SJCRH30 (cell line): ENCODE data around the gene ALDH8A1. TPM values are rescaled to one million over a fixed set of nuclear protein-coding genes. Genes with fewer than 3 reads are reported as not detected.
"Not testable (repeated sequence)": the region's sequence is repeated elsewhere in the genome, so short reads cannot be mapped to it uniquely, and the experiment has no call there.

Source experiments
- DNase-seq, 2 experiments: peaks; one replicate each; pipeline ENCODE4 v3.0.0-alpha.2; 2015 to 2020
- H3K27ac ChIP-seq: fragments of 250-450 bp; sonication (Bioruptor Pico); 2 replicates; pipeline ENCODE4 v1.5.1; 2020; ENCODE audit warnings: mild to moderate bottlenecking, moderate library complexity
- H3K27me3 ChIP-seq: fragments of 250-450 bp; sonication (Bioruptor Pico); 2 replicates; pipeline ENCODE4 v1.5.1; 2020; ENCODE audit warnings: mild to moderate bottlenecking, moderate library complexity
- H3K36me3 ChIP-seq: fragments of 250-450 bp; sonication (Bioruptor Pico); 2 replicates; pipeline ENCODE4 v1.5.1; 2020; ENCODE audit warnings: mild to moderate bottlenecking, moderate library complexity
- H3K4me1 ChIP-seq: fragments of 250-450 bp; sonication (Bioruptor Pico); 2 replicates; pipeline ENCODE4 v1.5.1; 2020; ENCODE audit warnings: mild to moderate bottlenecking, moderate library complexity
- H3K4me3 ChIP-seq: fragments of 250-450 bp; sonication (Bioruptor Pico); 2 replicates; pipeline ENCODE4 v1.5.1; 2020; ENCODE audit warnings: mild to moderate bottlenecking, moderate library complexity
- H3K9me3 ChIP-seq: fragments of 250-450 bp; sonication (Bioruptor Pico); replicated peaks from 2 replicates; pipeline ENCODE4 v1.5.1; 2020; ENCODE audit warnings: mild to moderate bottlenecking, moderate library complexity
- total RNA-seq: library from RNA; depleted of rRNA; stranded (reverse); fragments of >200 nt; shearing (Covaris generic); gene quantifications from 2 replicates; pipeline ENCODE4 v1.2.3, GENCODE V29; 2014

Gene ALDH8A1
- total RNA-seq, 1 experiment from 2014 or later: 0.08 TPM

DNA sequence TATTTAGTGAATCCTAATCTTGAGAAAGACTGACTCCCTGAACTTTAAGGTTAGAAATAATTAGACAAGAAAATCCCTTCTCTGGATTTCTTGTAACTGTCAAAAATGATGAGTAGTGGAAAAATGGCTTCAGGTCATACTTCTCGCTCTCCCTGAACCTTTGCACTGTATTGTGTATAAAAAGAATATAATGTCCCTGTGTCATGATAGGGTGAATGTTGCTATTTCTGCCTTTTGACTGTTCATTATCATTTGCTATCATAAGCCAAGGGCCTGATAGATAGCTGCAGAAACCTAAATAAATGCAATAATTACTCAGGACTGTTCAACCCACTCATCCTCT, 39.3 kb downstream of the ALDH8A1 start:
- no peak for DNase-seq
- Histone ChIP-seq H3K4me3 (no peak overlapping the region), H3K9me3 (no peaks in the 10 kb centered on the region), H3K4me1 (no peaks in the 10 kb centered on the region), H3K27me3 (no peaks in the 10 kb centered on the region), H3K36me3 (no peaks in the 10 kb centered on the region), H3K27ac (no peak overlapping the region)

DNA sequence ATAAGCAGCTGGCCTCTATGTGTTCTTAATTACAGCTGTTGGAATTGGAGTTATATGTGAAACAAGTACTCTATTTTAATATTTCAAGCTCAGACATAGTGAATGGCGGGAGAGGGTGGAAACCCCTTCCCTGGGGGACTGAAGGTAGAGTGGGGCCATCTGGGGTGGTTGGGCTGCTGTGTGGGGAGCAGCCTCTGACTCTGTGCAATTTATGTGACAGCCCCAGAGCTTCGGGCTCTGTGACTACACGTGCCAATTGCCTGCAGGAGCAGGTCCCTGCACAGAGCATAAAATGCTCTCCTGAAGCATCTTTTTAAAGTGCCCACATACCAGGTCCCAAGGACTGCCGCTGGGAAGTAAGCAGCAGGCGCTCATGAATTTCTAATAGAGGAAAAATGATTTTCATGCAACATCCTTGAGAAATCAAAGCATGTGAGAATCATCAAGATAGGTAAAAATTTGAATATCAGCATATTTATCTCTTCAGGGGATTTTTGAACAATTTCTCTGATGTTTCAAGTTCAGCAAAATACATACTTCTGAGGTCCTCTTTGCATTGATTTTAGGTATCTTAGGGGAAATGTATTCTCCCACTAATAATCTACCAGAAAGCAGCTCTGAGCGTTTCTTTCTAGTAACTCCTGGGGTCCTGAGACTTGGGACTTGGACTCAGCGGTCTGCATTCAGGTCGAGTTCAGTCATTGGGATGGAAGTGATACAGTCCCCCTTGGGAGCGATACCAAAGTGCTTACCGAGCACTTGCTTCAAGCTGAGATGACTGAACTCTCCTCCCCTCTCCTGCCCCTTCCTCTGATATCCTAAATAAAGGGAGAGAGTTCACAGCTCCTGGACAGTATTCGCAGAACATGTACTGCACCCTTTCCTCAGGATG, 40.0 kb downstream of the ALDH8A1 start:
- no peak overlapping the region for H3K4me3 ChIP-seq
- H3K36me3 ChIP-seq: no peaks in the 10 kb centered on the region
- H3K9me3 ChIP-seq: no peaks in the 10 kb centered on the region
- H3K27me3 ChIP-seq: no peaks in the 10 kb centered on the region
- H3K4me1 ChIP-seq: no peaks in the 10 kb centered on the region
- no peak overlapping the region for H3K27ac ChIP-seq
- no peak for DNase-seq

DNA sequence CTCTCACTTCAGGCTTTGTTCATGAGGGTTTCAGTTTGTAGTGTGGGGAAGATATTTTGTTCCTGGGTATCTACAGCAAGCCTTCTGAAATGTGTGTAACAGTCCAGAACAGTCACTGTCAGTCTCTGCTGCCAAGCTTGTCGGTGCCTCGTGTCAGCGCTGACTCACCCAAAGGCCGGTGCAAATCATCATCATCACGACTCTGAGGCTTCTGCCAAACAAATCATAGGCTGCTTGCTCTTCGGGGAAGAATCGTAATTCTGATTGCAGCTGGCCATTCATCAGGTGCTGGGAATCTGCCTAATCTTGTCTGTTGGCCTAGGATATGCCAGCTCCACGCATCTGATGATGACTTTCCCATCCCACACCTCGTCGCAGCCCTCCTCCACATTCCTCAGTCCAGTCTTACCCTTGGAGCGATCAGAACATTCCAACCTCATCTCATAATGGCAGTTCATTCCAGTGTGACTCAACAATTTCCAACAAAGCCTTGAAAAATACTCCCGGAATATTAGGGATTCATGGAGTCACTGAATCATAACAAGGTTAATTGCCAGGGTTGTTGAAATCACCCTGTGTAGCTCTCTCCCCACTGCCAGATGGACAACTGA, 40.9 kb downstream of the ALDH8A1 start:
- Histone ChIP-seq H3K36me3 (no peaks in the 10 kb centered on the region), H3K9me3 (no peaks in the 10 kb centered on the region), H3K4me3 (no peak overlapping the region), H3K27me3 (no peaks in the 10 kb centered on the region), H3K27ac (no peak overlapping the region), H3K4me1 (no peaks in the 10 kb centered on the region)
- DNase-seq: no peak

DNA sequence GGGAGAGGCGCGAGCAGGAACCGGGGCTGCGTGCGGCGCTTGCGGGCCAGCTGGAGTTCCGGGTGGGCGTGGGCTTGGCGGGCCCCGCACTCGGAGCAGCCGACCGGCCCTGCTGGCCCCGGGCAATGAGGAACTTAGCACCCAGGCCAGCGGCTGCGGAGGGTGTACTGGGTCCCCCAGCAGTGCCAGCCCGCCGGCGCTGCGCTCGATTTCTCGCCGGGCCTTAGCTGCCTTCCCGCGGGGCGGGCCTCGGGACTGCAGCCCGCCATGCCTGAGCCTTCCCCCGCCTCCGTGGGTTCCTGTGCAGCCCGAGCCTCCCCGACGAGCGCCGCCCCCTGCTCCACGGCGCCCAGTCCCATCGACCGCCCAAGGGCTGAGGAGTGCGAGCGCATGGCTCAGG, 45.2 kb downstream of the ALDH8A1 start:
- H3K27ac ChIP-seq, H3K4me1 ChIP-seq, H3K36me3 ChIP-seq, H3K27me3 ChIP-seq, H3K4me3 ChIP-seq, H3K9me3 ChIP-seq, DNase-seq: not testable (repeated sequence)

DNA sequence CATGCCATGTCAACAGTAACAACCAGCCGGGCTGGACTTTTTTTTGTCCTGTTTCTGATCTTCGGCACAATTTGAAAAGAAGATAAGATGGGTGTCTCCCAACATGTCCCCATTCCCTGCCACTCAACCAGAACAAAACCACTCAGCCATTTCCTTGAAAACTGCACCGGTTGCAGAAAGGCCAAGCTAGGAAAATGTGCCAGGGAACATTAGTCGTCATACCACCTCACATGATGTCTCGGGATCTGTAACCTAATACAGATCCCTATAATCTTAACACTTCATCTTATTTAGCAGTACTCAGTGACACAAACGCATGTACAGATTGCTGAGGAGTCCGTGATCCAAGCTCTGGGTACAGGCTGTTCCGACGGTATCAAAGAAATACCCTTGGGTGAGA, 46.5 kb downstream of the ALDH8A1 start:
- no peaks in the 10 kb centered on the region for H3K4me1 ChIP-seq
- H3K27me3 ChIP-seq: no peaks in the 10 kb centered on the region

DNA sequence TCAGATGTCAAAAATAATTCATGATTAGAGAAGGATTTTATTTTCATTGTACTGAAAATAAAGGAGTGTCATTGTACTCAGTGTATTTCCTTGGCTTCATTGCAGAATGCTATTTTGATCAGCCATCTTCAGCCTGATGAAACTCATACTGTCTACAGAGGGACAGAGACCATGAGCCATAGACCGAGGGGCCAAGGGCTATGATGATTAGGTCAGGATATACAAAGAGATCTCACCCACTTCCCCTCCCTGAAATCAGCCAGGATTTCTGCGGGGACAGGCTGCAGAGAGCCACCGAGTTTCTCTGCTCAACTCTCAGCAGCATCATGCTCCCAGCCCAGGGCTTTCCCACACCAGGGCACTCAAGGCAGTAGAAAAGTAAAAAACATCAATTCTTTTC, 47.0 kb downstream of the ALDH8A1 start:
- Histone ChIP-seq H3K9me3 (no peaks in the 10 kb centered on the region), H3K4me1 (no peaks in the 10 kb centered on the region), H3K27ac (no peak overlapping the region), H3K27me3 (no peaks in the 10 kb centered on the region), H3K4me3 (no peak overlapping the region), H3K36me3 (no peaks in the 10 kb centered on the region)
- no peak for DNase-seq

More for the DNA sequence above, 46.5 kb downstream of the ALDH8A1 start:
- no peak overlapping the region for H3K4me3 ChIP-seq
- H3K36me3 ChIP-seq: no peaks in the 10 kb centered on the region
- no peak for DNase-seq
- no peak overlapping the region for H3K27ac ChIP-seq
- H3K9me3 ChIP-seq: no peaks in the 10 kb centered on the region

DNA sequence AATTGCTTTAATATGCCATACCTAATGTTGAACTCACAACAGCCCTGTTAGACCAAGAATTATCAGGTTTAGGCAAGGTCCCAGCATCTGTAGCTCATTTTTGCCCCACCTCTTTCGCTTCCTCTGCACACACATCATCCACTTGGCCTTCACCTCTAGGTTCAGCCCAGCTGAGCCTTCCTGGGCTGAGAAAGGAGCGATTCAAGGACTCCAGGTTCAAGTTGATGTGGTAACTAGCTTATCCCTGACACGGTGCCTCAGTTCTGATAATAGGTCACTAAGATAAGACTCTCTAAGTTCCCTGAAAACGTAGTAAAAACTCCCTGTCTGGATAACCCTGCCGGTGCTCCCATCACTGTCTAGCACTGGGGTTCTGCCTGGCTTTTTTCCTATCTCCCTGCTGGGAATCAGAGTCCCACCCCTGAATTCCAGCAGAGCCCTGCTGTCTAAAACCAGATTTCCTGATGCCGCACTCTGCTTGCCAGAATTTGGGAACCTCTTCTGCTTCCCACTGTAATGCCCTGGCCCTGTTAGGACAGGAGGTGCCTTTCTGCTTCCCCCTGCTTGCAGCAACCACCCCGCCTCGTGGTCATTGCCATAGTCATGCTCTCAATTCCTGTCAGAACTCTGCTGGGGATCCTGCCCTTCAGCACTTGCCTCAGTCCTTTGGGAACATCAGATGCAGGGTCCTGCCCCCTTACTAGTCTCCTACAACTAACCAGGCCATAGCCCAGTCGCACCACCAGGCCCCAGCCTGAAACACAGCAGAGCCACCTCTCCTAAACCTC, 47.6 kb downstream of the ALDH8A1 start:
- Histone ChIP-seq H3K4me3 (no peak overlapping the region), H3K27ac (no peak overlapping the region), H3K27me3 (no peaks in the 10 kb centered on the region), H3K36me3 (no peaks in the 10 kb centered on the region), H3K9me3 (no peaks in the 10 kb centered on the region), H3K4me1 (no peaks in the 10 kb centered on the region)
- no peak for DNase-seq

DNA sequence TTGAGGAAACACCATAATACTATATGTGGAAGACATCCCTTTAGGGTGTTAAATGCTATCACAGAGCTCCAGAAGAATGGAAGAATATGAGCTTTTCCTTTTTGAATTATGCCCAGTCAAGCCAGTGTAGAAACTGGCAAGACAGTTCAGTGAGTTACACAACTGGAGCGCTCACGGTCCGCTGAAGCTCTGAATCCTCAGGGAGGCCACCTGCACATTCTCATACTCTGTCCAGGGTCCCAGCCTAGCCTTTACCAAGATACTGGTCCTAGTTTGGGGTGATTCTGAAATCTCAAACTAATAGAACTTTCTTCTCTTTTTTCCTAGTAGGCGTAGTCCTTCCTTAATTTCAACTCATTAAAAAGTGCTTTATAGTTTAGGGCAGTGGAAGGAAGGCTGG, 51.3 kb downstream of the ALDH8A1 start:
- DNase-seq: no peak

DNA sequence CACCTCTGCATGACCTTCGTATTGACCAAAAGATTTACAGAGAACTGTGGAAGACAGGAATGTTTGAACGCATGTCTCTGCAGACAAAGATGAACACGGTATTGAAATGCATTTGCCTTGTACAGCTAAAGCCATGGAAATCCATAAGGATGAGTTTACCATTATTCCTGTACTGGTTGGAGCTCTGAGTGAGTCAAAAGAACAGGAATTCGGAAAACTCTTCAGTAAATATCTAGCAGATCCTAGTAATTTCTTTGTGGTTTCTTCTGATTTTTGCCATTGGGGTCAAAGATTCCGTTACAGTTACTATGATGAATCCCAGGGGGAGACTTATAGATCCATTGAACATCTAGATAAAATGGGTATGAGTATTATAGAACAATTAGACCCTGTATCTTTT, 51.7 kb downstream of the ALDH8A1 start:
- not testable (repeated sequence) for DNase-seq, H3K9me3 ChIP-seq, H3K27ac ChIP-seq, H3K4me3 ChIP-seq, H3K36me3 ChIP-seq, H3K4me1 ChIP-seq, H3K27me3 ChIP-seq

More for the DNA sequence above, 51.3 kb downstream of the ALDH8A1 start:
- Histone ChIP-seq H3K27me3 (no peaks in the 10 kb centered on the region), H3K9me3 (no peaks in the 10 kb centered on the region), H3K27ac (no peak overlapping the region), H3K4me3 (no peak overlapping the region), H3K36me3 (no peaks in the 10 kb centered on the region), H3K4me1 (no peaks in the 10 kb centered on the region)

DNA sequence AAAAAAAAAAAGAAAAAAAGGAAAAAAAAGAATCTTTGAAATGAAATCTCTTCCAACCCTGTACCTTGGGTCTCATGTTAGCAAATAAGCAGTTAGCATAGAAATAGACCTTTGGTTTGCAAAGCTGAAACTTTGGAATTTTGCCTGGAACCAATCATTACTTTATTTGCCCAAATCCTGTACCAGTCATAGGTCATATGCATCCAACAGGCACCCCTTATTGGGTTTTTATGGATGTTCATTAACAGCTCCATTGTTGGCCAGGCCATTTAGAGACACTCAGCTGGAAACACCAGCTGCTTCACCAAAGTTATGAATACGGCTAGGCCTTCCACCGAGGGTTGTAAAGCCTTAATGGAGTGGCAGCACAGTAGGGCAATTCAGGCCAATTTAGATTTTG, 53.0 kb downstream of the ALDH8A1 start:
- Histone ChIP-seq H3K27ac (no peak overlapping the region), H3K4me1 (no peaks in the 10 kb centered on the region), H3K9me3 (no peaks in the 10 kb centered on the region), H3K36me3 (no peaks in the 10 kb centered on the region), H3K4me3 (no peak overlapping the region), H3K27me3 (no peaks in the 10 kb centered on the region)
- no peak for DNase-seq

DNA sequence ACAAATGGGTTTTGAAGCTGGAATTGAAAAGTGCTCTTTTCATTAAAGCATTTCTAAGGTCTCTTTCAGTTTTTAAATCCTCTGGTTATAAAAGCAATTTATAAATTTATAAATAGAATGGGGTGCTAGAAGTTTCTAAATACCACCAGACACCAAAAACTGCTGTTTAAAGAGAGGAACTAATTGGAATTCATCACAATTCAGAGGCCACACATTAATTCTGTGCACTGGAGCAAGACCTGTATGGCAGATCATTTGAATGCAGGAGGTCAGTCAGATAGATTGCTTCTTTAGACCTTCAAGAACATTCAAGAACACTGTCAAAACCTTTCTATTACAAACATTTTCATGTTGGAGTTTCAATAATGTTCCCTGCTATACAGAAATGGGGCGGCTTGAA, 55.1 kb downstream of the ALDH8A1 start:
- DNase-seq: no peak
- no peaks in the 10 kb centered on the region for H3K9me3 ChIP-seq
- no peaks in the 10 kb centered on the region for H3K4me1 ChIP-seq
- no peak overlapping the region for H3K4me3 ChIP-seq
- no peaks in the 10 kb centered on the region for H3K36me3 ChIP-seq
- H3K27me3 ChIP-seq: no peaks in the 10 kb centered on the region
- no peak overlapping the region for H3K27ac ChIP-seq

DNA sequence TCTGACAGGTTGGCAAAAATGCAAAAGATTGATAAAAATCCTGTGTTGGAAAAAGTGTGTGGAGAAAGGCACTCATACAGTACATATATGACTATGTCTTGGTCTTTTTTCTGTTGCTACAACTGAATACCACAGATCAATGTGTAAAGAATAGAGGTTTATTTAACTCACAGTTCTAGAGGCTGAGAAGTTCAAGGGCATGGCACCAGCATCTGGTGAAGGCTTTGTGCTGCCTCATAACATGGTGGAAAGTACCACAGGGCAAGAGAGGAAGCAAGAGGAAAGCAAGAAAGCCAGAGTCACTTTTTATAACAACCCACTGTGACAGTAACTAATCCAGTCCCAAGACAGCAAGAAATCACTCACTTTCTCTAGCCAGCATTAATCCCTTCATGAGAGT, 57.5 kb downstream of the ALDH8A1 start:
- H3K4me3 ChIP-seq: no peak overlapping the region
- DNase-seq: no peak
- no peaks in the 10 kb centered on the region for H3K4me1 ChIP-seq
- peaks cover 4% of the 10 kb centered on the region; the same call in 1 of the 2 replicates for H3K27me3 ChIP-seq
- no peaks in the 10 kb centered on the region for H3K9me3 ChIP-seq
- H3K27ac ChIP-seq: no peak overlapping the region
- H3K36me3 ChIP-seq: no peaks in the 10 kb centered on the region

DNA sequence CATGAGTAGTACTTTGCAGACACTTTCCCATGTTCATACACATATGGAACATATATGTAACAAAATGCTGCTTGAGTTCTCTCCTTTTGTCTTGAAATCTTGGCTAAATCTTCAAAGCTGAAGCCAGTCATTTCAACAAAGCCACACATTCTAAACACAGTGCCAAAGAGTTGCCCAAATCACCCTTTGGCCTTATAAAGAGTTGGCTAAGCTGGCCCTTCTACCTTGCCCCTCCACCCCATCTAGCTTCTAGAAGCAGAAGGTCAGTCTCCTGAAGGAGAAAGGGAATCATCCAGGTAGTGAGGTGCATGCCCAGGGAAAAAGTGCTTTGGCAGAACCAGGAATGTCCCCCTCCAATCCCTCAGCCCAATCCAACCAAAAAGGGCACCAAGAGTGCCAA, 58.3 kb downstream of the ALDH8A1 start:
- no peaks in the 10 kb centered on the region for H3K36me3 ChIP-seq
- H3K9me3 ChIP-seq: no peaks in the 10 kb centered on the region
- peaks cover 4% of the 10 kb centered on the region; the same call in 1 of the 2 replicates for H3K27me3 ChIP-seq
- no peak overlapping the region for H3K27ac ChIP-seq
- H3K4me3 ChIP-seq: no peak overlapping the region
- no peaks in the 10 kb centered on the region for H3K4me1 ChIP-seq
- DNase-seq: no peak

DNA sequence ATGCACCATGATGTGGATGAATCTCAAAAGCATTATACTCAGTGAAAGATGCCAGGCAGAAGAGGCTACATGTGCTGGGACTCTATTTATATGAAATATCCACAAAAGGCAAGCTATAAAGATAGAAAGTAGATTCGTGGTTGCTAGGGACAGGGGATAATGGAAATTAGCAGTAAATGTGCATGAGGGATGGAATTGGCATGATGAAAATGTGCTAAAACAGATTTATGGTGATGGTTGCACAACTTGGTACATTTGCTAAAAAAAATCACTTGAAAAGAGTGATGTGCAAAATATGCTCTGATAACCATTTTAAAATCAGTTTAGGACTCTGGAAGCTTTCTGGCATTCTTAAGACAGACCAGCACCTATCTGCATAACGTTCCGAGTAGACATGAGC, 61.6 kb downstream of the ALDH8A1 start:
- Histone ChIP-seq H3K36me3 (no peaks in the 10 kb centered on the region), H3K9me3 (no peaks in the 10 kb centered on the region), H3K27me3 (peaks cover 4% of the 10 kb centered on the region; the same call in 1 of the 2 replicates), H3K4me1 (no peaks in the 10 kb centered on the region), H3K4me3 (no peak overlapping the region), H3K27ac (no peak overlapping the region)
- DNase-seq: no peak

DNA sequence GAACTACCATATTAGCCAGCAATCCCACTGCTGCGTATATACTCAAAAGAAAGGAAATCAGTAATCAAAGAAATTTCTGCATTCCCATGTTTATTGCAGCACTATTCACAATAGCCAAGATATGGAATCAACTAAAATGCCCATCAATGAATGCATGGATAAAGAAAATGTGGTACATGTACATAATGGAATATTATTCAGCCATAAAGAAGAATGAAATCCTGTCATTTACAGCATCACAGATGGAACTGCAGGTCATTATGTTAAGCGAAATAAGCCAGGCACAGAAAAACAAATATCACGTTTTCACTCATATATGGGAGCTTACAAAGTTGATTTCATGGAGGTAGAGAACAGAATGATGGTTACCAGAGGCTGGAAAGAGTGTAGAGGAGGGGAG, 65.1 kb downstream of the ALDH8A1 start:
- Histone ChIP-seq H3K36me3 (no peaks in the 10 kb centered on the region), H3K27me3 (peaks cover 4% of the 10 kb centered on the region; the same call in 1 of the 2 replicates), H3K4me1 (no peaks in the 10 kb centered on the region), H3K27ac (no peak overlapping the region), H3K4me3 (no peak overlapping the region), H3K9me3 (no peaks in the 10 kb centered on the region)
- no peak for DNase-seq
